SIG-M5 treated with dmso at 0.1 percent for 504 hours (cell line): ENCODE data around the gene SERPINI1.

Source experiments
- DNase-seq: peaks from one replicate; lab custom pipeline; 2025; ENCODE audit not compliant: unreplicated experiment; lab: John Stamatoyannopoulos, UW

SERPINI1 gene

DNA sequence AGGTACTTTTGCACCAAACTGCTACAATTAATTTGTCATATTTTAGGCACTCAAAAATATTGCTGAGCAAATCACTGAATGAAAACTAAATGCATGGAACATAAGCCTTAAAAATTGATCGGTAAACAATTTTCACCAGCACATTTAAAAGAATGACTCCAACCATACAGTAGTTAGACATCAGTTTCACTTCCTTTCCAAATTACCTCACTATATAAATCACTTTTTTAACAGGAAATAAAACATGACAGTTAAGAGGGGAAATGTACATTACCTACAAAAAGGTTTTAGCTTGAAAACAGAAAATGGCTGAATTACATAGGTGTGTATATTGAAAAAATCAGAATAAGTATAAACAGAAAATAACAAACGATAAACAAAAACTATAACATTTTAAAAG is 108.4 kb downstream of the SERPINI1 start:
- DNase-seq, result peak; percentile 15

DNA sequence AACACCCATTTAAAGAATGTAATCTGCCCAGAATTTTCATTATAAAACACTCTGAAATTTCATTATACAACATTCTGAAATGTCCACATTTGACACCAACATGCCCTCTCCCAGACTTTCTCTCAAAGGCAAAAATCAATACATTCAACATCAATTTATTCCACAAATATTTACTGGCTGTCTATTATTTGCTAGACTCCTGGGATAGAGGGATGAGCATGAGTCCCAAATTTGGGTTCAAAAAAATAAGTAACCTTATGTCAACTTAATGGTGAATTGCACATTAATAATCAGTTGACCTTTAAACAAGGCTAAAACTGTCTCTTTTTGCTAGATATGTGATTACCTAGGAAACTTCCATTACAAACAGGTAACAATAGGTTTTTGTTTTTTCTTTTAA is 109.0 kb downstream of the SERPINI1 start:
- no peak for DNase-seq

DNA sequence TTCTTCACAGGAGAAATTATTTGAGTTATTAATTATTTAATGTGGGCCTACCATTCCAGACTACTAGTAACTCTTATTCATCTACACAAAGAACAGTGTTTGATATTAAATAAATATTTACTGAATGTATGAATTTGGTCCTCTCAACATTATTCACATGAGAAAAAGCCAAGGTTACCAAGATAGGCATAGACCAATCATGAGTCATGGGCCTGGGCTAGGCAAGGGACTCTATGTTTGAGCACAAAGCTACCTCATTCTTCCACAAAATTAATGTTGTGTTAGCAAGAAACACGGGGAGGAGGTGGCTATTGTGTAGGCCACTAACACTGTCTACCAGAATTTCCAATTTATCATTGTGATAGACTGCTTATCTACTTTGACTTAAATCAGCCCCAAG is 115.7 kb downstream of the SERPINI1 start:
- DNase-seq, result no peak

DNA sequence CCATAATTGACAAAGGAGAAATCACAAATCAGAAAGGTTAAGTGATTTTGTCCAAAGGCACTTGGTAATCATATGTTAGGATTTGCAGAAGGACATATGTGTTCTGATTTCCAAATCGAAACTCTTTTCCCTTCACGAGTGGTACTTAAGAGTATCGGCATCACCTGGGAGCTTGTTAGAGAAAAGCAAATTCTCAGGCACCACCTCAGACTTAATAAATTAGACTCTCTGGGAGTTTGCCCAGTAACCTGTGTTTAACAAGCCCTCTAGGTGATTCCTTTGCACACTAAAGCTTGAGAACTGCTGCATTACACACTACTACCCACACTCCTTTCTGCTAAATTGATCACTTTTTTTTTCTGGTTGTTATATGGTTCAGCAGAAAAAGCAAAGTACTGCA is 116.2 kb downstream of the SERPINI1 start:
- no peak for DNase-seq

DNA sequence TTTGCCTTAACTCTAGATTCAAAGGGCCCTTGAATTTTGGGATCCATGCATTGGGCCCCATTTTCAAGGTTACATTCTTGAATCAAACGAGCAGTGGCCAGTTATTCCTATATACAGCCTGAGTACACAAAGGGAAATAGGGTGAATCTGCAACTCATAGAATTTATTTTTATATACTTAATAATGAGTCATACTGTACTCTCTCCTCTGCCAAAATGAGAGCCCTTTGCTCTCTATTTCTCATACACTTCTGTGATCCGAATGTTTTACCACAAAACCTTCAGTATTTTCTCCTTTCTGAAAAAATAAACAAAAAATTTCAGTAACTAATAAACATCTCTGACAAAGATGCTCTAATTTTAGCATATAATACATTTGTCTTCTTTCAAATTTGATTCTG is 116.7 kb downstream of the SERPINI1 start:
- no peak for DNase-seq

DNA sequence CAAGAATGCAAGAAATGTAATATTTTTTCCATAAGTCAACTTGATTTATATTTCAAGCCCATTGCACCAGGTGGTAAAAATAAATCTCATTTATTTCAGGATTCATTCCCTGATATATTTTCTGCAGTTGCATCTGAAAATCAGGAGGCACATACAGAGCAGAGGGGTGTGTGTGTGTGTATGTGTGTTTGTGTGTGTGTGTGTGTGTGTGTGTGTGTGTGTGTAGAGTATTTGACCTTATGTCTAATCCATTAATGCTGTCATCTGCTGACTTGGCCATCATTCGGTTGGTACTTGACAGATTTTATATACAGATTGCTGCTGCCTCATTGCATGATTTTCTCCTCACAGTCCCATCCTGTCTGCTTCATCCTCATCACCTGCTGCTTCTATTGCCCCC is 118.5 kb downstream of the SERPINI1 start:
- DNase-seq, result no peak

DNA sequence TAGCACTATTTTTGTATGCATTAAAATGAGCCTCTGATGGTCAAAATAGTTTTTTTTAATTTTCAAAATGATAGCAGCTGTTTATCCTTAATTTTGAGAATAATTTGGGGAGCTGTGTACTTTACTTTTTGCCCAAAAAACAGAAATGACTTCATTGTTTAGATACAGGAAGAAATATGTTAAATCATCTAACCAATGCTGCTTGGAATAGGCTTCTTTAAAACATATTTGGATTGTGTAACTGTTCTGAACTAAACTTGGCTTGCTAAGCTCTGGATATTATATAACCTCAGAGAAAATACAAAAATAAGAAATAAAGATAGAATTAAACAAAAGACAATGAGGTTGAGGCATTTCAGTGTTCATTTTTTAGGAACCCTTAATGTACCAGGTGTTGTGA is 119.3 kb downstream of the SERPINI1 start:
- no peak for DNase-seq

DNA sequence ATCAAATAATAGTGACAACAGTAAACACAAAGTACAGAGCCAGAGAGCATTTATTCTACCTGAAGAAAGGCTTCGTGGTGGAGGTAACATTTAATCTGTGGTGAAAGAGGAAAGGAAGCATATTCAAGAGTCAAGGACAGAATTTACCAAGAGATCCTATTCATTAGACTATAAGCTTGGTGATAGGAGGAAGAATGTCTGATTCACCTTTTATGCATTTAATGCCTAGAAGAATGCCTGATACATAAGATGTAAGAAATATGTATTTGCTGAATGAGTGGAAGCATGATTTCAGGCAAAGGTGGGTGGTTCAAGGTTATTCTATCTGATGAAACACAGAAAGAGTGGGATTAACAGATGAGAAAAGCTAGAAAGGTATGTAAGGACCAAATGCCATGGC is 119.8 kb downstream of the SERPINI1 start:
- no peak for DNase-seq

DNA sequence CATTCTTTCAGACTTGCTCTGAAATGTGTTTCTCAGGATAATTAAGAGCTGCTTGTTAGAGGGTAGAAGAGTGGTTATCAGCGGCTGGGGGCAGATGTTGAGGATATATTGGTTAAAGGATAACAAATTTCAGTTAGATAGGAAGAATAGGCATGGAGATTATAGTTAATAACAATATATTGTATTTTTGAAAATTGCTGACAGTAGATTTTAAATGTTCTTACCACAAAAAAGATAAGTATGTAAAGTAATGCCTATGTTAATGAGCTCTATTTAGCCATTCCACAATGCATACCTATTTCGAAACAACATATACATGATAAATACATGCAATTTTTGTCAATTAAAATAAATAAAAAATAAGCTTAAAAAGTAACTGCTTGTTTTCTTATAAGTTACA is 123.3 kb downstream of the SERPINI1 start:
- DNase-seq, result no peak

DNA sequence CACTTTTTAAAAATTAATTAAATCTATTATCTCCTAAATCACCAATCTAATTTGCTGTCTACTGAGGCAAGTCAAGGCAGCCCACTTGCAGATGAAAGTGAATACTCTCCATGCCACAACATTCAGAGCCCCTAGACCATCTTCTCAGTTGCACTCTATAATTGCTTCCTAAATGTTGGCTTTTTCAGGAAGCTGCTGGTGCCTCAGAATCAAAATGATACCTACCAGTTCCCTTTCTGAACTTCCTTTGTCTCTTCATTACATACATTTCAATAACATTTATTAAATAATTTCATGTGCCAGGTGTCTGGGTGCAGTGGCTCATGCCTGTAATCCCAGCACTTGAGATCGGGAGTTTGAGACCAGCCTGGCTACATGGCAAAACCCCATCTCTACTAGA is 124.1 kb downstream of the SERPINI1 start:
- peak; percentile 16 for DNase-seq

DNA sequence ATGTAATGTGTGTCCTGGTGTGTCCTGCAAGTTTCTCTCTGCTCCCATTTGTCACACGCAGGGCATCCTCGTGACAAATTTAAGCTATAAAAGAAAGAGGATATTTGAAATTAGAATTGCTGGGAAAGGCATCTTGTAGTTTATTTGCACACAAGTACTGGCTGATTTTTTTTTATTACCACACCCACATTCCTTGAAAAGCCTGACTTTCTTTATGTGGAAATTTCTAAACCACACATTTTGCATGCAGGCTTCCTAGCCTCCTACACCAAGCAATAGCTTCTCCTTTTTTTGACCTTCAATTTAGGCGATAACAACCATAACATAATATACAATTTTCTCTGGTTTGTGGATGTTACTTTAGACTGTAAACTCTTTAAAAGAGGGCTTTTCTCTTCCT is 126.1 kb downstream of the SERPINI1 start:
- peak; percentile 76 for DNase-seq

DNA sequence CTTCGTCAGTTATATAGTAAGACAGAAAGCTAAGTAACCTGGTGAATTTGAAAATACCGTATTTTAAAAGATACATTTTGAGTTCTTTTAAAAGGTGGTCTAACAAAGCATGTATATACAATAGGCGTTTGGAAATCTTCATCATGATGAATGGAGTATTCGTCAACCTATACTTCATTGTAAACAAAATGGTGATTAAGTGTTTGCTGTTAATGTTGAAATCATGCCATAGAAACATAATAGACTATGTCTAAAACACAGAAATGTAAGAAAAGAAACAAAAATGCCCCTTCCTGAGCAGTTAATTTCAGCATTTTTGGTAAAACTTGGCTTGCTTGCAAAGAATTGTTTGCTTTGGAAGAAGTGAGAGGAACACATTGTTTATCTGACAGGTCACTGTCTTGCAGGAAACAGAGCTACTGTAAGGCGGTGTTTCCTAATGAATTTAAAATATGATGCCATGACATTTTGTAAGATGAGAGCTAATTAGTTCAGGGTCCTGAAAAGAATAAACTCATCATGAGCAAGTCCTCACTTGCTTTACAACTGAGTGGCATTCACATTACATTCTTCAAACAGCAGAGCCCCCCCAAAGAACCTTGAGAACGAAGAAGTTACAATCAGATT is 126.7 kb downstream of the SERPINI1 start:
- DNase-seq, result no peak

DNA sequence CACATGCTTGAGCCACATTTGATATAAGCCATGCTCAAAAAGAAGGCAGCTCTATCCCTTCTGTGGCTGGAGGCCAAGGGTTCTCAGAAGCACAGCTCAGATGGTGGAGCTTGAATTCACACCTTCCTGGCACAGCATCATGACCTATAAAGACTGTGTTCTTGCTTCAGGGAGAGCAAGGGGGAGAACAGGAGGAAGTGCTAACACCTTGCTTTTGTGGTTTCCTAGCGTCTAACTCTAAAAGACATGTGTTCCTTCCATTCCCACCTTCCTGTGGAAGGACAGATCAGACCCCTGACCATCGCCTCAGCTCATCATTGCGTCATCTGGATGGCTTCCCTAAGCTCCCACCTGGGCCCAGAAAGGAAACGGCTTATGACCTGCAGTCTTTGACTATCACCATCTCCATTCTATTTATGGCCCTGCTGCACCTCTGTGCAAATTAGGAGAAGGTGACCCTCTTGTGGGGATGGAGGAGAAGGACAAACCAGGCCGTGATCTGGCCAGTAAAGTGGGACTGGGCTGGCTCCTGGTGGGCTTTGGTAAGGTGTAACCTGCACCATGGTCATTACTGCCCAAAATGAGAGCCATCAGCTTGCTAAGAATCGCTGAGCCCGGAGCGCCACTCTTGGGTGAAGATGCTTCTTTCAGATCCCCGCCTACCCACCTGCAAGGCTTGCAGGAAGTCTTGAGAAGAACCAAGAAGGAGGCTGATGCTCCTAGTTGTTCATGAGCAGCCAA is 128.5 kb downstream of the SERPINI1 start:
- DNase-seq, result no peak

DNA sequence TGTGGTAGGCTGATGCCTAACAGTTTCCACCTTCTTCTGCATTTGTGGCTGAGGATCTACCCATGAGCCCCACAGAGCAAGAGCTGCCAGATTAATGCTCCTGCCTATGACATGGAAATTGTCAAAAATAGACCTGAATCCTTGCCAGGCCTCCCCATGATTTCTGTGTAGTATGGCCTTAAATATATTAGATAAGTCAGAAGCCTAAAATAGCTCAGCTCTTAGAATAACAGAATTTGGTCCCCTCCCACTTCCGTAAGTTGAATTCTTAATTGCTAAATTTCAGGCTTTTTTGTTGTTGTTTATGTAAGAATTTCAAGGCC is 129.0 kb downstream of the SERPINI1 start:
- no peak for DNase-seq

DNA sequence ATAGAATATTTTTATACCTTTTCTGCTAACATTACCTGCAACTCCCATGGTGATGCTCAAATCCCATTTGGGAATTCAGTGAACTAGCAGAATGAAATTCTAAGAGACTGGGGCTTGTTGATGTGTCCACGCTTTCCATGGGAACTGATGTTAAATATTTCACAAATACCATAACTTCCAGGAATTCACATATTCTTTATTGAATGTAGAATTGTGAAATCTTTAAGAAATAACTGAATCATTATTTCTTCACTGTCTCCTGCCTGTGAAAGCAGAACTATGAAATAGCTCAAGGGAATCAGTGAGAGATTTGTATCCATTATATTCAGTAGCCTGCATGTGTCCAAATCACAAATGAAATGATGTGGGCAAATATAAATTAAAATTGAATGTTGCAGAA is 130.8 kb downstream of the SERPINI1 start:
- DNase-seq, result peak; percentile 60

DNA sequence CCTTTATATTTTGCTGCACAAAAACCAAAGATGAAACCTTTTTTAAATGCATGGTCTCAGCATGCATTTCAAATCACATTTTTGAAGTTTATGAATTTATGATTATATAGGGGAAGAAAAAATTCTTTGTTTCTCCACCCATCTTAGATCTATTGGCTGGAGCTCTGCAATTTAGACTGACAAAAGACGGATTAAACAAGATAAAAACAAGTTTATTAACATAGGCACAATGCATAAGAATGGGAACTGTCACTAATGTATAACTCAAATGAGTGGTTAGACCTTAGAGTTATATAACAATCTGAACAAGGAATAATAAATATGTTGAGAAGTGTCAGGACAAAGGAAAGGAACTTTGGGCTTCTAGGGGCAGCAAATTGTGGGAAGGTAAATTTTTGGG is 132.5 kb downstream of the SERPINI1 start:
- no peak for DNase-seq

DNA sequence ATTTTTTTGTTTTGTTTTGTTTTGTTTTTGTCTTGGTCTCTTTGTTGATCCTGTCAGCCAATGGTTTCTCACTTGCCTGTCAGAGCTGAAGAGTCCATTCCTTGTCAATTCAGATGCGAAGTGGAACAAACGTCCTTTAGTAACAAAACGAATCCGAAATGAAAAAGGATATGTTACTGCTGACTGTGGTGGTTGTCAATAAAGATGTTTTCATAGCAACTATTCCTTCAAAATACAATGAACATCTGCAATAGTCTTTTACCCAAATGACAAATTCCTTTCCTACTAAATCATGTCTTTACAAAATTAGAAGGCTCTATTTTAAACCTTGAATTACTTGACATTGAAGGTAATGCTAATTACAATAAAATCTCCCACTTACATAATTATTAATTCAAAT is 134.7 kb downstream of the SERPINI1 start:
- no peak for DNase-seq

DNA sequence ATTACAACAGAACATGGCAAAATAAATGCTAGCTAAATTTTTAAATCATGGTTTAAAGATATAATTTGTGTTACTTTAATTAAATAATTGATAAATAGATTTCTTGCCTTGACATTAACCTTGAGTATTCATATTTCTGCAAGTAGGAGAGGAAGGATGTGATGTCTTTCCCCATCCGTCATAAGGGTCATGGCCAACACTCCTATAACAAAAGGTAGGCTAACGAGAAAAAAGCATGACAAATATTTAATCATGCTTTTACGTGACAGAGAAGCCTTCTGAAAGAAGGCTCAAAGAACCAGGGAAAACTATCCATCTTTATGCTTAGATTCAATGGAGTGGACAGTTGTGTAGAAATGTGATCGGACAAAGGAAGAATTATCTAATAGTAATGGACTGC is 135.2 kb downstream of the SERPINI1 start:
- DNase-seq, result no peak

DNA sequence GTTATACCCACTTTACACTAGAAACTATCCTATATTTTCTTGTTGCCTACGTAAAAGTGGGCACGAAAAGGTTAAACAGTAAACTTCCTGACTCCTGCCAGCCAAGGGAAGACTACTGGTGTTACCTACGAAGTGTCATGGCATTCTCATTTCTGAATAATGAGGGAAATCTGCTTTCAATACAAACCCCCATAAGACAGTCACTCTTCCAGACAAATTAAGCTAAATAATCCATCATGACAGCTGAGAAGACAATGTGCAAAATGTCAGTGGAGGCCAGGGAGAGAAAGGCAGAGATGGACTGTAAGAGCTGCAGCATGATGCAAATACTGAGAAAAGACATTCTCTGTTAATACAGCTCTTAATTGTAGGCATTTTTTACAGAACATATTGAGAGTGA is 136.5 kb downstream of the SERPINI1 start:
- no peak for DNase-seq

DNA sequence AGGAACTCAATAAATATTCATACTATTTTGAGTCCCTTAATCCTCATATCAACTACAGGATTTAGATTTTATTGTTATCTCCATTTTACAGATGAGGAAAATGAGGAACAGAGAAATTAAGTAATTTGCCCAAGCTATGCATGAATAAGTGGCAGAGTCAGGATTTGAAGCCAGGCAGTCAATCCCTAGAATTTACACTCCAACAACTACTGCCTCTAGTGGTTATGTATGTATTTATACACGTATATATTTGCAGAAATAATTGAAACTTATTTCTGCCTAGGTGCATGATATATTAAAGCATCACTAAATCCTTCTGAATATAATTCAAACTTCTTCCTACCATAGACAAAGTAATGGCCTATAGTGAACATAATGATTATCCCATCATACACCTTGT is 137.4 kb downstream of the SERPINI1 start:
- peak; percentile 41 for DNase-seq

DNA sequence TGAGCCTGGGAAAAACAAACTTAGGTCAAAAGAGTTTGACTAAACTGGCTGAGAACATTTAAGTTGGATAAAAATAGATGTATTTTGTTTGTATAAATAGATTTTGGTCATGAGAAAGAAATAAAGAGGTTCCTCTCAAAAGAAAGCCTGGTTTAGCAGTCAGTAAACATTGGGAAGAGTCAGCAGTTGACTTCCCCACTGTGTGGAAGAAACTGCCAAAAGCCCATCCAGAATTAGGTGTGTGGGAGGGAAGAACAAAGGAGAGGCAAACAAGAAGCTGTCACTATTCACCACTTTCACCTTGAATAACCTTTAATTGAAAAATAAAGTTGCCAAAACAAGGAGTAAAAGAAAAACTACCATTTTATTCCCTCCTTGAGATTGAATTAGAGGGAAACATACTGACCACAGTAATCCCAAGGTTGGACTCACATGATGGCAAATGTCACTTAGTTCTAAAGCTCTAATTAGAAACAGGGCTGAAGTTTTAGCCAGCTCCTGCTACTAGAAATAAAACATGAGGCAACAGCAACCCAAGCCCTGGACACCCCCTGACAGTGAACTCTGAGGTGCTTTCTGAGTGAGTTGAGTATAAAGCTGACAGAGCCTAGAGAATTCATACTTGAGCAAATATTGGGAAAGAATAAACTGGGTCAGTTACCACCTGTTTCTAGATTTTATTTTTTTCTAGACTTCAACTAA is 139.3 kb downstream of the SERPINI1 start:
- DNase-seq, result no peak
